Activated CD4-positive, alpha-beta T cell treated with anti-CD3 and anti-CD28 coated beads for 36 hours (primary cell): Measurements from ENCODE around the gene ZNF197. TPM values are rescaled to one million over a fixed set of nuclear protein-coding genes. Genes with fewer than 3 reads are reported as not detected.
"Not testable (repeated sequence)": the region's sequence is repeated elsewhere in the genome, so short reads cannot be mapped to it uniquely, and the experiment has no call there.

Source experiments
- ATAC-seq: fragments of 200-7000 bp; cut with Tn5 transposase; one replicate; pipeline ENCODE4 v1.10.0; 2021; ENCODE audit warnings: mild to moderate bottlenecking, moderate library complexity
- CTCF ChIA-PET: fragments of 350-600 bp; sonication (Branson Sonifier 250); formaldehyde crosslinking; loops from one replicate; lab custom pipeline; 2021; ENCODE audit warnings: antibody characterized with exemption; lab: Charles Lee
- POLR2A ChIA-PET: fragments of 350-600 bp; sonication (Branson Sonifier 250); formaldehyde crosslinking; loops from one replicate; lab custom pipeline; 2021; ENCODE audit warnings: antibody characterized with exemption, inconsistent platforms; lab: Charles Lee
- DNase-seq: peaks from one replicate; pipeline ENCODE4 v3.0.0-alpha.2; 2020
- H3K27ac Mint-ChIP-seq: one replicate; pipeline ENCODE4 v1.8.0; 2021; ENCODE audit warnings: mixed read lengths
- H3K27me3 Mint-ChIP-seq: one replicate; pipeline ENCODE4 v1.8.0; 2021; ENCODE audit warnings: mixed read lengths
- H3K36me3 Mint-ChIP-seq: one replicate; pipeline ENCODE4 v1.8.0; 2021; ENCODE audit warnings: low read depth, mixed read lengths
- H3K4me1 Mint-ChIP-seq: one replicate; pipeline ENCODE4 v1.8.0; 2021; ENCODE audit warnings: mixed read lengths
- H3K4me3 Mint-ChIP-seq: one replicate; pipeline ENCODE4 v1.8.0; 2021; ENCODE audit warnings: mild to moderate bottlenecking, moderate library complexity, mixed read lengths
- H3K9me3 Mint-ChIP-seq: one replicate; pipeline ENCODE4 v1.8.0; 2021; ENCODE audit warnings: low read depth, mixed read lengths
- intact Hi-C, 2 experiments: fragments of 100-400 bp; cut with DNase I in 1 of 2; cut with micrococcal nuclease in 1 of 2; formaldehyde crosslinking; loops; one replicate each; pipeline versions ENCODE4 v1.14.2 to v1.15.1; 2022 to 2024; cut with DNase I, micrococcal nuclease
- total RNA-seq, 2 experiments: library from RNA; stranded (reverse); gene quantifications; one replicate each; pipeline ENCODE4 v1.2.3, GENCODE V29; 2021

Gene ZNF197
- total RNA-seq, 2 experiments from 2014 or later, result 10.9 to 11.6 TPM

GRCh38 chr3:44661189-44661588 is 36.4 kb downstream of the ZNF197 start:
- POLR2A ChIA-PET, result no interaction called here
- no peak for DNase-seq
- Mint-ChIP-seq H3K27ac (no peak overlapping the region), H3K4me1 (no peaks in the 10 kb centered on the region), H3K36me3 (peaks cover 49% of the 10 kb centered on the region), H3K4me3 (no peak overlapping the region), H3K27me3 (no peaks in the 10 kb centered on the region), H3K9me3 (peaks cover 55% of the 10 kb centered on the region)
- no peak for ATAC-seq
- intact Hi-C loops, result no loop called here
- CTCF ChIA-PET, result interaction anchor here (0.6 to 1.2 kb wide), 4 partner anchors 14 to 317 kb away, joined by 3 to 6 read pairs (median 3); no protein-coding TSS in a partner anchor

- intact Hi-C loops, result no loop called here
- Mint-ChIP-seq H3K27me3 (no peaks in the 10 kb centered on the region), H3K4me3 (no peak overlapping the region), H3K9me3 (peaks cover 42% of the 10 kb centered on the region), H3K4me1 (no peaks in the 10 kb centered on the region), H3K36me3 (peaks cover 11% of the 10 kb centered on the region), H3K27ac (no peak overlapping the region)
- ChIA-PET CTCF (no interaction called here), POLR2A (no interaction called here)
- no peak for DNase-seq
- no peak for ATAC-seq
Observed at GRCh38 chr3:44665173-44665572, 40.3 kb downstream of the ZNF197 start.

- Mint-ChIP-seq H3K27me3 (no peaks in the 10 kb centered on the region), H3K36me3 (peaks cover 5% of the 10 kb centered on the region), H3K4me3 (no peak overlapping the region), H3K9me3 (peaks cover 33% of the 10 kb centered on the region), H3K27ac (no peak overlapping the region), H3K4me1 (no peaks in the 10 kb centered on the region)
- DNase-seq, result no peak
- intact Hi-C loops, result no loop called here
- POLR2A ChIA-PET, result no interaction called here
- ATAC-seq, result no peak
- CTCF ChIA-PET, result no interaction called here
Observed at GRCh38 chr3:44666346-44666745, 41.5 kb downstream of the ZNF197 start.

GRCh38 chr3:44669760-44670159 is 44.9 kb downstream of the ZNF197 start:
- no peak overlapping the region for H3K4me3 Mint-ChIP-seq
- no peak overlapping the region for H3K27ac Mint-ChIP-seq
- no peak for DNase-seq
- ATAC-seq, result no peak
- intact Hi-C loops, result no loop called here
- H3K9me3 Mint-ChIP-seq, result peaks cover 35% of the 10 kb centered on the region
- no peaks in the 10 kb centered on the region for H3K4me1 Mint-ChIP-seq
- ChIA-PET POLR2A (no interaction called here), CTCF (no interaction called here)
- no peaks in the 10 kb centered on the region for H3K36me3 Mint-ChIP-seq
- H3K27me3 Mint-ChIP-seq, result no peaks in the 10 kb centered on the region

GRCh38 chr3:44673466-44673865 is 48.6 kb downstream of the ZNF197 start:
- POLR2A ChIA-PET, ATAC-seq: not testable (repeated sequence)

GRCh38 chr3:44674211-44674610 is 49.4 kb downstream of the ZNF197 start:
- ChIA-PET POLR2A (no interaction called here), CTCF (interaction anchor here (0.6 to 1.0 kb wide), 2 partner anchors 11 to 21 kb away, joined by 3 read pairs; no protein-coding TSS in a partner anchor)
- H3K9me3 Mint-ChIP-seq, result peaks cover 27% of the 10 kb centered on the region
- intact Hi-C loops, result no loop called here
- DNase-seq (no peak), ATAC-seq (no peak)
- no peak overlapping the region for H3K4me3 Mint-ChIP-seq
- H3K27me3 Mint-ChIP-seq, result no peaks in the 10 kb centered on the region
- no peak overlapping the region for H3K27ac Mint-ChIP-seq
- H3K4me1 Mint-ChIP-seq, result no peaks in the 10 kb centered on the region
- H3K36me3 Mint-ChIP-seq, result no peaks in the 10 kb centered on the region

More at GRCh38 chr3:44673466-44673865, 48.6 kb downstream of the ZNF197 start:
- DNase-seq, H3K4me1 Mint-ChIP-seq, H3K27me3 Mint-ChIP-seq, intact Hi-C loops, H3K36me3 Mint-ChIP-seq, H3K4me3 Mint-ChIP-seq, H3K27ac Mint-ChIP-seq, CTCF ChIA-PET: not testable (repeated sequence)
- peaks cover 29% of the 10 kb centered on the region for H3K9me3 Mint-ChIP-seq

GRCh38 chr3:44678480-44679116 is 53.8 kb downstream of the ZNF197 start:
- Mint-ChIP-seq H3K4me1 (no peaks in the 10 kb centered on the region), H3K27me3 (no peaks in the 10 kb centered on the region), H3K27ac (no peak overlapping the region), H3K4me3 (no peak overlapping the region), H3K9me3 (peaks cover 34% of the 10 kb centered on the region), H3K36me3 (peaks cover 21% of the 10 kb centered on the region)
- ChIA-PET POLR2A (no interaction called here), CTCF (interaction anchor here (0.8 kb wide), 1 partner anchor 82 kb away, joined by 3 read pairs; no protein-coding TSS in a partner anchor)
- DNase-seq (no peak), ATAC-seq (no peak)
- intact Hi-C loops, result no loop called here

GRCh38 chr3:44680921-44681455 is 56.2 kb downstream of the ZNF197 start:
- ChIA-PET CTCF (interaction anchor here (0.6 to 0.7 kb wide), 2 partner anchors 139 to 761 kb away, joined by 3 read pairs; no protein-coding TSS in a partner anchor), POLR2A (no interaction called here)
- intact Hi-C loops, result no loop called here
- H3K9me3 Mint-ChIP-seq, result peaks cover 40% of the 10 kb centered on the region
- peaks cover 3% of the 10 kb centered on the region for H3K27me3 Mint-ChIP-seq
- no peak for DNase-seq
- peaks cover 44% of the 10 kb centered on the region for H3K36me3 Mint-ChIP-seq
- no peak for ATAC-seq
- no peak overlapping the region for H3K4me3 Mint-ChIP-seq
- no peak overlapping the region for H3K27ac Mint-ChIP-seq
- peaks cover 11% of the 10 kb centered on the region for H3K4me1 Mint-ChIP-seq

GRCh38 chr3:44682182-44682896 is 57.5 kb downstream of the ZNF197 start:
- H3K27ac Mint-ChIP-seq, result no peak overlapping the region
- peaks cover 11% of the 10 kb centered on the region for H3K27me3 Mint-ChIP-seq
- peaks cover 11% of the 10 kb centered on the region for H3K4me1 Mint-ChIP-seq
- ChIA-PET POLR2A (no interaction called here), CTCF (no interaction called here)
- intact Hi-C loops, result no loop called here
- H3K9me3 Mint-ChIP-seq, result peaks cover 43% of the 10 kb centered on the region
- ATAC-seq, result no peak
- H3K36me3 Mint-ChIP-seq, result peaks cover 52% of the 10 kb centered on the region
- no peak for DNase-seq
- no peak overlapping the region for H3K4me3 Mint-ChIP-seq

- Mint-ChIP-seq H3K9me3 (peaks cover 40% of the 10 kb centered on the region), H3K4me3 (peak overlapping the region; percentile 73), H3K4me1 (peaks cover 11% of the 10 kb centered on the region), H3K36me3 (peaks cover 52% of the 10 kb centered on the region), H3K27me3 (peaks cover 23% of the 10 kb centered on the region), H3K27ac (peak overlapping the region; percentile 29)
- DNase-seq, result peak; percentile 77
- peak; percentile 92 for ATAC-seq
- intact Hi-C loops, result loop anchor here (1.0 to 5.0 kb wide), 5 partner anchors 27 to 60 kb away; partner anchors contain the start of genes ZNF197 (in 2 of the 2), ZNF35 (in 1 of the 2), ZNF501 (in 1 of the 2) and ZNF502 (in 1 of the 2)
- CTCF ChIA-PET, result no interaction called here
- POLR2A ChIA-PET, result no interaction called here
Observed at GRCh38 chr3:44685128-44685800, 60.4 kb downstream of the ZNF197 start.

GRCh38 chr3:44687898-44688297 is 63.1 kb downstream of the ZNF197 start:
- Mint-ChIP-seq H3K36me3 (peaks cover 37% of the 10 kb centered on the region), H3K4me1 (peaks cover 11% of the 10 kb centered on the region), H3K4me3 (no peak overlapping the region), H3K9me3 (peaks cover 39% of the 10 kb centered on the region), H3K27me3 (peaks cover 42% of the 10 kb centered on the region), H3K27ac (no peak overlapping the region)
- intact Hi-C loops, result loop anchor here in 1 of 2 experiments (5.0 kb wide), 1 partner anchor 41 kb away; the partner anchor contains the start of gene ZNF35
- ATAC-seq (no peak), DNase-seq (no peak)
- CTCF ChIA-PET, result no interaction called here
- POLR2A ChIA-PET, result no interaction called here
